Breast epithelium (tissue), 4 donors: ENCODE measurements around the gene HBB. TPM values are rescaled to one million over a fixed set of nuclear protein-coding genes. Genes with fewer than 3 reads are reported as not detected.

Source experiments
- DNase-seq, 2 donors: peaks; one replicate each; pipeline ENCODE4 v3.0.0-alpha.2; 2019; ENCODE audit warnings: low spot score in 2 of 2
- H3K27ac ChIP-seq, 2 donors: fragments of 200-600 bp; sonication (generic) in 1 of 2; one replicate each; pipeline ENCODE4 v1.5.1; 2016 to 2019; ENCODE audit warnings: mild to moderate bottlenecking in 1 of 2
- H3K27me3 ChIP-seq, 2 donors: fragments of 200-600 bp; sonication (generic) in 1 of 2; one replicate each; pipeline versions ENCODE4 v1.5.1 to v1.6.0; 2017 to 2019; ENCODE audit warnings: control low read depth in 1 of 2, mild to moderate bottlenecking in 1 of 2
- H3K36me3 ChIP-seq: fragments of 200-600 bp; one replicate; pipeline ENCODE4 v1.5.1; 2019
- H3K4me1 ChIP-seq, 2 donors: fragments of 200-600 bp; sonication (generic); one replicate each; pipeline ENCODE4 v1.5.1; 2016 to 2019; ENCODE audit warnings: control low read depth in 1 of 2
- H3K4me3 ChIP-seq, 3 donors: fragments of 200-600 bp; sonication (generic); 1 replicate in 2 of 3; 2 replicates in 1 of 3; pipeline ENCODE4 v1.5.1; 2016 to 2019; ENCODE audit warnings: mild to moderate bottlenecking in 3 of 3, moderate library complexity in 2 of 3
- H3K9me3 ChIP-seq, 2 donors: fragments of 200-600 bp; sonication (generic) in 1 of 2; one replicate each; pipeline ENCODE4 v1.5.1; 2016 to 2019; ENCODE audit warnings: control low read depth in 1 of 2
- POLR2A ChIP-seq: fragments of 450-650 bp; IDR thresholded peaks from one replicate; pipeline ENCODE4 v1.6.1; 2016; ENCODE audit warnings: antibody characterized with exemption, mild to moderate bottlenecking, moderate library complexity
- POLR2AphosphoS5 ChIP-seq, 3 donors: sonication (generic); formaldehyde crosslinking; IDR thresholded peaks; one replicate each; pipeline ENCODE4 v1.6.1; 2017; ENCODE audit warnings: antibody characterized with exemption in 3 of 3
- intact Hi-C: fragments of 100-400 bp; cut with DNase I; formaldehyde crosslinking; loops from one replicate; pipeline ENCODE4 v1.15.1; 2023; ENCODE audit warnings: low total_unique reads
- total RNA-seq, 3 donors: library from RNA; depleted of rRNA; stranded (reverse); fragments of >200 nt; gene quantifications; one replicate each; pipeline ENCODE4 v1.1.0, GENCODE V29; 2016
- TF ChIP-seq, protein P1 (sequence below), 3 donors: fragments of 450-650 bp; IDR thresholded peaks; one replicate each; pipeline ENCODE4 v1.5.1; 2016 to 2017; ENCODE audit warnings: antibody characterized with exemption in 3 of 3, mild to moderate bottlenecking in 3 of 3, moderate library complexity in 3 of 3

Gene HBB
- total RNA-seq, 3 donors from 2014 or later = 71.8 to 334 (median 143) TPM

DNA sequence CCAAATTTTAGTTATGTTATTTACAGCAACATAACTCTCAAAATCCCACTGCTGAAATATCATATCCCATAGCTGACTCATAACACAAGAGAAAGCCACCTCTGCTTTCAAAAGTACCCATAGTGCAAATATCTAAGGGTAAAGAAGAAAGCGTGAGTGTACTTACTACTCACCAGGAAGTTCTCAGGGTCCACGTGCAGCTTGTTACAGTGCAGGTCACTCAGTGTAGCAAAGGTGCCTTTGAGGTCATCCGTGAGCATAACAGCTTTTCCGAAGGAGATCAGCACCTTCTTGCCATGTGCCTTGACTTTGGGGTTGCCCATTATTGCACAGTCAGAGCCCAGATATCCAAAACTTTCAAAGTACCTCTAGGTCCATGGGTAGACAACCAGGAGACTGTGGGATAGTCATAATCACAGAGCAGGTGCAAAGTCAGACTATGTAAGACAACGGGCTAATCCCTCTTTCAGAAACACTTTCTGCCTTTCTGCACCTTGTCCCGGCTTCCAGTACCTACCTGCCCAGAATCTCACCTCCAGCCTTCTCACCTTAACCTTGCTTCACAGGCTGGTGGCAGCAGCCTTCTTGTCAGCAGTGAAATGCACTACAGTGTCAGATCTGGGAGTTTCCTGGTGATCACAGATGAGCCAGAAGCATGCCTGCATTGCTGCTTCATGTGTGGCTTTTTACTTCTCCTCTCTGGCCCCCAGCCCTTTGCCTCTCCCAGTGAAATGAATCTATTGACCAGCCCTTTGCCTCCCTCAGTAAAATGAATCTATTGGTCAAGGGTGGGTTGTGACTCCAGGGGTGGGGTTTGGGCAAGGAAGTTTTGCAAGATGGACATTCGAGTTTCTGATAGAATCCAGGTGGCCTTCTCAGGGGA is 16.3 kb upstream of the HBB start:
- H3K36me3 ChIP-seq = no peaks in the 10 kb centered on the region
- intact Hi-C loops = no loop called here
- no peaks in the 10 kb centered on the region for H3K4me1 ChIP-seq

DNA sequence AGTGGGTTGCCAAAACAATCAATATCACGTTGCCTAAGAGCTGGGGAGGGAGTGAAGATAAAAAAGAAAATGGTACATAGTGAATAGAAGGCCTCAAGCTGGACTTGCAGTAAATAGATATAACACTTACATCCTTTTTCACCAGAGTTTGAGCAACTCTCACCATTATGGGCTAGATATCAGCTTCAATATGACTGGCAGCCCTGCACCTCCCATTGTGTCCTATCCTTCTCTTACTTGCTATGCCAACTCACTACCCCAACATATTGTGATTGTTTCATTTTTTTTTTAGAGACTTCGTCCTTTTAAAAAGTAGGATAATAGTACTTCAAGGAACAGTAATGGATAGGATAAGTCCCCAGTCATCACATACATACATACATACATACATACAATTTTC is 15.3 kb upstream of the HBB start:
- TF ChIP-seq, protein P1, sequence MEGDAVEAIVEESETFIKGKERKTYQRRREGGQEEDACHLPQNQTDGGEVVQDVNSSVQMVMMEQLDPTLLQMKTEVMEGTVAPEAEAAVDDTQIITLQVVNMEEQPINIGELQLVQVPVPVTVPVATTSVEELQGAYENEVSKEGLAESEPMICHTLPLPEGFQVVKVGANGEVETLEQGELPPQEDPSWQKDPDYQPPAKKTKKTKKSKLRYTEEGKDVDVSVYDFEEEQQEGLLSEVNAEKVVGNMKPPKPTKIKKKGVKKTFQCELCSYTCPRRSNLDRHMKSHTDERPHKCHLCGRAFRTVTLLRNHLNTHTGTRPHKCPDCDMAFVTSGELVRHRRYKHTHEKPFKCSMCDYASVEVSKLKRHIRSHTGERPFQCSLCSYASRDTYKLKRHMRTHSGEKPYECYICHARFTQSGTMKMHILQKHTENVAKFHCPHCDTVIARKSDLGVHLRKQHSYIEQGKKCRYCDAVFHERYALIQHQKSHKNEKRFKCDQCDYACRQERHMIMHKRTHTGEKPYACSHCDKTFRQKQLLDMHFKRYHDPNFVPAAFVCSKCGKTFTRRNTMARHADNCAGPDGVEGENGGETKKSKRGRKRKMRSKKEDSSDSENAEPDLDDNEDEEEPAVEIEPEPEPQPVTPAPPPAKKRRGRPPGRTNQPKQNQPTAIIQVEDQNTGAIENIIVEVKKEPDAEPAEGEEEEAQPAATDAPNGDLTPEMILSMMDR (IDR thresholded peaks at IDR 0.05) = no peak
- H3K9me3 ChIP-seq = no peaks in the 10 kb centered on the region
- intact Hi-C loops = no loop called here
- no peaks in the 10 kb centered on the region for H3K27me3 ChIP-seq
- H3K27ac ChIP-seq = no peak overlapping the region
- no peak overlapping the region for H3K4me3 ChIP-seq
- H3K4me1 ChIP-seq = no peaks in the 10 kb centered on the region
- no peak for DNase-seq
- H3K36me3 ChIP-seq = no peaks in the 10 kb centered on the region

More for the DNA sequence above, 16.3 kb upstream of the HBB start:
- DNase-seq = no peak
- no peaks in the 10 kb centered on the region for H3K9me3 ChIP-seq
- no peak for TF ChIP-seq POLR2A
- no peaks in the 10 kb centered on the region for H3K27me3 ChIP-seq
- no peak overlapping the region for H3K4me3 ChIP-seq
- no peak overlapping the region for H3K27ac ChIP-seq

DNA sequence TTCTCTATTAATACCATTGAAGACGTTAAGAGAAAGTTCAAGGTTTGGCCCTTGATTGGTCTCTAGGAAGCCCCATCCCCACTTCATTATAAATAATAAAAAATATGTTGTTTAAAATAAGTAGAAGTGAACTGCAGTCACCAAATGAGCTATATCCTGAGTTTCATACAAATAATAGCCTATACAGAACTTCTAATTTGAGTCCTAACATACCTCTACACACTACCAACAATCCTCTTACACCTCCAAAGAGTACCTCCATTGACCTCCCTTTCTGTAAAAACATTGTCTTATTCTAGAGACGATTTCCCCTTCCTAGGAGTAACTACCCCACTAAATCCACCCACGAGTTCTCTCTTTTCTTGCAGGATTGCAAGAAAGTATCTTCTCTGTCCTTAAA is 14.6 kb upstream of the HBB start:
- Histone ChIP-seq H3K9me3 (no peaks in the 10 kb centered on the region), H3K4me1 (no peaks in the 10 kb centered on the region), H3K27ac (no peak overlapping the region), H3K27me3 (no peaks in the 10 kb centered on the region), H3K4me3 (no peak overlapping the region), H3K36me3 (no peaks in the 10 kb centered on the region)
- no peak for DNase-seq
- TF ChIP-seq POLR2A = no peak
- intact Hi-C loops = no loop called here

DNA sequence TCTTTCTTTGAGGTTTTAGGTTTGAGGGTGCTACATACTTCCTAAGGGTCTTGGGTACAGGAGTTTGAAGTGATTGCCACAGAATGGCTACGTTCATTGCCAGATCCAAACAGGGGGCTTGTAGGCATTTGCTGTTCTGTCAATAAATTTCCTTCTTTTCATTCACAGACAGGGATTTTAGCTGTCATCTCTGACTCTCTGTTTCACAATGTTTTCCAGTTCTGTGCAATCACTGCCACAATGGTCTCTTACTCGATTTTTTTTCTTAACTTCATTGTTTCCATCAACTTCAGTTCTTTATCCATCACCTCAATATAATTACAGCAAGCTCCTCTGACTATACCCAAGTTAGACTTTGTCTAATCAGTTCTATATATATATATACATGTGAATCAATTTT is 13.6 kb upstream of the HBB start:
- intact Hi-C loops = no loop called here
- Histone ChIP-seq H3K4me3 (no peak overlapping the region), H3K36me3 (no peaks in the 10 kb centered on the region), H3K27me3 (no peaks in the 10 kb centered on the region), H3K9me3 (no peaks in the 10 kb centered on the region), H3K27ac (no peak overlapping the region), H3K4me1 (no peaks in the 10 kb centered on the region)
- no peak for DNase-seq
- TF ChIP-seq POLR2AphosphoS5 (IDR thresholded peaks at IDR 0.05) = no peak
- TF ChIP-seq, protein P1 (IDR thresholded peaks at IDR 0.05) = no peak
- no peak for TF ChIP-seq POLR2A

DNA sequence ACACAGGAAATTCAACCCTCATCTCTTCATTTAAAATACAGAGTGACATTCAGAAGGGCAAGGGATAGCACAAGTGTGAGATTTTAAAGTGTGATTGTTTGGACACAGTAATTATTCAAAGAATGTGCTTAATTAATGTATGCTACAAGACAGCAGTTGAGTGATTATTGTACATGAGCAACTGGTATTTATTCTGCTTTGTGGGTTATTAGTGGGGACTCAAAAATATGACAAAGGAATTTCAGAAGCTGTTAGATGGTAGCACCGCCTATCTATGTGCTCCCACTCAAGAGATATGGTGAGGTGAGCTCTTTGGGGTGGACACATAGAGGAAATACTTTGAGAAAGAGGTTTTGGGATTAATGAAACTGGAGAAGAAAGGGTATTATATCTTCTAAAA is 13.2 kb upstream of the HBB start:
- intact Hi-C loops = no loop called here
- TF ChIP-seq POLR2A (no peak), POLR2AphosphoS5 (IDR thresholded peaks at IDR 0.05) (no peak)
- TF ChIP-seq, protein P1 (IDR thresholded peaks at IDR 0.05) = no peak

DNA sequence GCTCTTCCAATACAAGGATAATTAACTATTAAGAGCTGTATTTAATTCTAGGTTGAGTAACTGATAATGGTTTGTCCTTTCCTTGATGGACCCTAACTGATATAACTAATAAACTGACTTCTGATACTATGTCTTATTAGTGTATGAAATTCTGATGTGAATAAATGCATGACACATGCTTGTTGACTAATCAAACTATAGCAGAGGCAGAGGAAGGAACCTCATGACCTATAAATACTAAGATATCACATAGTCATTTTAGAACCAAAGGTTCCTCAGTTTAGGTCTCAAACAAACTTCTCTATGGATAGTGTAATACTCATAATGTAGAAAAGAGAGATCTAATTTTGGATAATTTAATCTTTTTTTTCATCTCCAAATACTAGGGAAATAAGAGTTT is 12.2 kb upstream of the HBB start:
- Histone ChIP-seq H3K4me3 (no peak overlapping the region), H3K36me3 (no peaks in the 10 kb centered on the region), H3K27ac (no peak overlapping the region), H3K9me3 (no peaks in the 10 kb centered on the region), H3K27me3 (no peaks in the 10 kb centered on the region), H3K4me1 (no peaks in the 10 kb centered on the region)
- intact Hi-C loops = no loop called here
- DNase-seq = no peak
- TF ChIP-seq POLR2AphosphoS5 (IDR thresholded peaks at IDR 0.05) (no peak), POLR2A (no peak)
- TF ChIP-seq, protein P1 (IDR thresholded peaks at IDR 0.05) = no peak

More for the DNA sequence above, 13.2 kb upstream of the HBB start:
- Histone ChIP-seq H3K27me3 (no peaks in the 10 kb centered on the region), H3K4me3 (no peak overlapping the region), H3K9me3 (no peaks in the 10 kb centered on the region), H3K27ac (no peak overlapping the region), H3K36me3 (no peaks in the 10 kb centered on the region), H3K4me1 (no peaks in the 10 kb centered on the region)
- DNase-seq = no peak
